Gastroesophageal sphincter (tissue), 3 donors: ENCODE measurements around the gene GALNT18.

Source experiments
- CTCF ChIP-seq, 4 experiments: fragments of 200-600 bp in 2 of 4; fragments of 450-650 bp in 2 of 4; sonication (generic) in 1 of 4; IDR thresholded peaks; one replicate each; pipeline ENCODE4 v1.5.1; 2017 to 2019; ENCODE audit warnings: antibody characterized with exemption in 4 of 4, mild to moderate bottlenecking in 2 of 4, moderate library complexity in 2 of 4
- POLR2A ChIP-seq, 2 donors: fragments of 450-650 bp; IDR thresholded peaks; one replicate each; pipeline ENCODE4 v1.6.1; 2017; ENCODE audit warnings: antibody characterized with exemption in 2 of 2, mild to moderate bottlenecking in 2 of 2, moderate library complexity in 1 of 2
- POLR2AphosphoS5 ChIP-seq: sonication (generic); formaldehyde crosslinking; IDR thresholded peaks from one replicate; pipeline ENCODE4 v1.6.1; 2017; ENCODE audit warnings: antibody characterized with exemption

- TF ChIP-seq CTCF (IDR thresholded peaks at IDR 0.05), result no peak
- no peak for TF ChIP-seq POLR2A (IDR thresholded peaks at IDR 0.05)
- TF ChIP-seq POLR2AphosphoS5, result no peak
These were observed 45.3 kb upstream of the GALNT18 start for GRCh38 chr11:11667056-11667455.
